HUES48 (cell line): Measurements from ENCODE around the gene RBFOX2.

ENCODE experiments used
- H3K27ac ChIP-seq: one replicate; pipeline ENCODE4 v1.7.0; 2013; ENCODE audit warnings: low read depth, low read length, inconsistent platforms
- H3K27me3 ChIP-seq: 2 replicates; pipeline ENCODE4 v1.6.1; 2013; ENCODE audit warnings: mild to moderate bottlenecking, low read length; ENCODE audit not compliant: control insufficient read depth, insufficient read depth
- H3K36me3 ChIP-seq: 2 replicates; pipeline ENCODE4 v1.6.1; 2013; ENCODE audit warnings: low read length; ENCODE audit not compliant: control insufficient read depth, insufficient read depth
- H3K4me1 ChIP-seq: 2 replicates; pipeline ENCODE4 v1.6.1; 2013; ENCODE audit warnings: mild to moderate bottlenecking, low read length; ENCODE audit not compliant: control insufficient read depth, insufficient read depth
- H3K4me3 ChIP-seq: 2 replicates; pipeline ENCODE4 v1.5.1; 2013; ENCODE audit warnings: mild to moderate bottlenecking, low read depth, low read length
- H3K9ac ChIP-seq: 2 replicates; pipeline ENCODE4 v1.6.1; 2013; ENCODE audit warnings: mild to moderate bottlenecking, low read depth, low read length, moderate library complexity
- H3K9me3 ChIP-seq: 2 replicates; pipeline ENCODE4 v1.6.1; 2013; ENCODE audit warnings: low read length; ENCODE audit not compliant: control insufficient read depth, insufficient read depth

The RBFOX2 gene

DNA sequence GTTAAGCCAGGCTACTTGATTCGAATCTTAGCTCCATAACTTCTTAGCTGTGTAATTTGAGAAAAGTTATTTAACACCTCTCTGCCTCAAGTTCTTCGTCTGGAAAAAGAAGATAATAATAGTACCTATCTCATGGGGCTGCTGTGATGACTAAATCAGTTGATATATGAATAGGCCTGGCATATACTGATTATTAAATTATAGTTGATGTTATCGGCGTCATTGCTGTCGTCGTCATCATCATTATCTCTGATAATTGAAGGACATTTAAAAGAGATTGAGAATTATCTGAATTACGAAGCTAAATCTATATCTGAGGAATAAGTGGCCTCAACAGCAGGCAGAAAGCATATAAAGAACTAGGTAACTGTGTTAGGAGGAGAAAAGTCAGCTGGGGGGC lies 165.9 kb downstream of the RBFOX2 start:
- no peak overlapping the region for H3K27ac ChIP-seq
- H3K9ac ChIP-seq: no peak overlapping the region
- H3K9me3 ChIP-seq: no peaks in the 10 kb centered on the region
- no peaks in the 10 kb centered on the region for H3K36me3 ChIP-seq
- H3K4me3 ChIP-seq: no peak overlapping the region
- peaks cover 32% of the 10 kb centered on the region for H3K4me1 ChIP-seq
- H3K27me3 ChIP-seq: no peaks in the 10 kb centered on the region

DNA sequence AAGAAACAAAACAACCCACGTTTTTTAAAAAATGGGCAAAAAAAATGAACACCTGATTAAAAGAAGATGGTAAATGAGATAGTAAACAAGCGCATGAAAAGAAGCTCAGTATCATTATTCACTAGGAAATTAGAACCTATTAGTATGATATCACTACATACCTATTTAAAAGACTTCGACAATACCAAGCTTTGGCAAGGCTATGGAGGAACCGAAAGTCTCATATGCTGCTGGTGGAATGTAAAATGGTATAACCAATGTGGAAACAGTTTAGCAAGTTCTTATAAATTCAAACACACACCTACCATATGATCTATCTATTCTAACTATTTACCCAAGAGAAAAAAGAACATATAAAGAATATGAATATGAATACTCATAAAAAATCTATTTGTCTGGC lies 167.2 kb downstream of the RBFOX2 start:
- Histone ChIP-seq H3K27me3 (no peaks in the 10 kb centered on the region), H3K4me3 (no peak overlapping the region), H3K4me1 (peaks cover 32% of the 10 kb centered on the region), H3K36me3 (no peaks in the 10 kb centered on the region), H3K9me3 (no peaks in the 10 kb centered on the region), H3K27ac (no peak overlapping the region), H3K9ac (no peak overlapping the region)

DNA sequence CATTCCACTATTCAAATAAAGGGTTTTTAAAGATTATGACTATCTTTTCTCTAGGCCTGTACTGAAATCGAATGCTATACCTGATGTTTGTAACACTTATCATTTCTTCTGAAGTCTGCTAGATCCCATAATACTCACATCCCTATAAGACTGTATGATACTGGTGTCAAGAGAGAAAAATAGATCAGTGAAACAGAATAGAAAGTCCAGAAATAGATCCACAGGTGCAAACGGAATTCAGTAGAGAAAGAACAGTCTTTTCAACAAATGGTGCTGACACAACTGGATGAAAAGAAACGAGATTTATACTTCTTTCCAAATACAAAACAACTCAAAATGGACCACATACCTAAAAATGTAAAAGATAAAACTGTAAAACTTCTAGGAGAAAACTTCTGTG lies 167.8 kb downstream of the RBFOX2 start:
- Histone ChIP-seq H3K27me3 (no peaks in the 10 kb centered on the region), H3K4me1 (peaks cover 32% of the 10 kb centered on the region), H3K36me3 (no peaks in the 10 kb centered on the region), H3K27ac (no peak overlapping the region), H3K9ac (no peak overlapping the region), H3K4me3 (no peak overlapping the region), H3K9me3 (no peaks in the 10 kb centered on the region)

DNA sequence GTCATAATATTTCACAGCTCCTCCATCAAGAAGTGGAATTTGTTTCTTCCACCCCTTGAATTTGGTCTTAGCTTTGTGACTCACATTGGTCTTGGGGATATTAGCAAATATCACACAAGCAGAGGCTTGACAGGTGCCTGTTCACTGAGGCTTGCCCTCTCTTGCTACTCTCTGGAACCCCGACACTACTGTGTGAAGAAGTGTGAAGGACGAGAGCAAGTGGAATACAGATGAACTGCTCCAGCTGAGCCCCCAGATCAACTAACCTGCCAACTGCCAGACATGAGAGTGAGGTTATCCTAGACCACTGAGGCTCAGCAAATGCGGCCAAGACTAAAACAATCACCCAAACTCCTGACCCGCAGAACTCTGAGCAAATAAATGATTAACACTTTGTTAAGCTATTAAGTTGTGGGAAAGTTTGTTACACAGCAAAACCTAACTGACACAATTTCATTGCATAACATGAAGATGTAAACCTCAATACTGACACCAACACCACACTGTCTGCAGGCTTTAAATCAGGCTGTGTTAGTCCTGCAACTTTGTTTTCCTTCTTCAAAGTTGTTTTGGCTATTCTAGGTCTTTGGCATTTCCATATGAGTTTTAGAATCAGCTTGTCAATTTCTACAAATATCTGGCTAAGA lies 168.4 kb downstream of the RBFOX2 start:
- Histone ChIP-seq H3K9ac (no peak overlapping the region), H3K36me3 (no peaks in the 10 kb centered on the region), H3K9me3 (no peaks in the 10 kb centered on the region), H3K4me1 (peaks cover 32% of the 10 kb centered on the region), H3K4me3 (no peak overlapping the region), H3K27me3 (no peaks in the 10 kb centered on the region), H3K27ac (no peak overlapping the region)

DNA sequence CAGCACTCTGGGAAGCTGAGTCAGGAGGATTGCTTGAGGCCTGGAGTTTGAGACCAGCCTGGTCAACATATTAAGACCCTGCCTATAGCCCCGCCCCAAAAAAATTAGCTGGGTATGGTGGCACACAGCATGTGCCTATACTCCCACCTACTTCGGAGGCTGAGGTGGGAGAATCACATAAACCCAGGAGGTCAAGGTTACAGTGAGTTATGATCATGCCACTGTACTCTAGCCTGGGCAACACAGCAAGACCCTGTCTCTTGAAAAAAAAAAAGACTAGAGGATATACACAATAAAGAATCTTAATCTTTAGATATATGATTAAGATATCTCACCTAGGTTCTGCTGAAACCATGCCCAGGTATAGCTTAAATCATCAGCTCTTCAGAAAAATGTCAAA lies 174.3 kb downstream of the RBFOX2 start:
- H3K27me3 ChIP-seq: no peaks in the 10 kb centered on the region
- H3K9ac ChIP-seq: no peak overlapping the region
- H3K4me1 ChIP-seq: peaks cover 4% of the 10 kb centered on the region
- no peak overlapping the region for H3K4me3 ChIP-seq
- H3K27ac ChIP-seq: no peak overlapping the region
- no peaks in the 10 kb centered on the region for H3K36me3 ChIP-seq
- no peaks in the 10 kb centered on the region for H3K9me3 ChIP-seq

DNA sequence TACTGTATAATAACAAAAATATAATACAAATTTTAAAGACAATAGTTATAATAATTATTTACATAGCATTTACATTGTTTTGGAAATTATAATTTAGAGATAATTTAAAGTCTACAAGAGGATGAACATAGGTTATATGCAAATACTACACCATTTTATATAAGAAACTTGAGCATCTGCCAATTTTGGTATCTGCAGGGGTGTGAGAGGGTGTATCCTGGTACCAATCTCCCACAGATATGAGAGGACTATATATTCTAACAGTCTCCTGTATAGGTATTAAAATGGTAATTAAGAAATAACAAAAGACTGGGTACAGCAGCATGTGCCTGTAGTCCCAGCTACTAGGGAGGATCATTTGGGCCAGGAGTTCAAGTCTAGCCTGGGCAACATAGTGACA lies 176.5 kb downstream of the RBFOX2 start:
- Histone ChIP-seq H3K4me3 (no peak overlapping the region), H3K9ac (no peak overlapping the region), H3K36me3 (no peaks in the 10 kb centered on the region), H3K9me3 (no peaks in the 10 kb centered on the region), H3K27ac (no peak overlapping the region), H3K4me1 (no peaks in the 10 kb centered on the region), H3K27me3 (no peaks in the 10 kb centered on the region)

DNA sequence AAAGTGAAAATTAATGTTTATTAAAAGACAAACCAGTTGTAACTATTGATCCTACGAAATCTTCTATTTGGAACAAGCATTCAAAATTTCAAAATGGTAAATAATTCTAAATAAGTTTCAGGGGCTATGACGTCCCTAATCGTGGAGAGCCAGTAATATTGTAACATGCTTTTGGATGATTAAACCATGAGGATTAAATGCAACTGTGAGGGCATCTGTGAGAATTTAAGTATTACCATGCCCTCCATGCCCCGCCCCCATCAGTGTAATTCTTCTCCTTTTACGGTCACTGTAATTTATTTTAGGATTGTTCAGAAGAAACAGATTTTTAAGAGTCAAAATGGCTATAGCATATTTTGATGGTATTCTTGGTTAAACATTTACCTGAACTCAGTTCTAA lies 177.8 kb downstream of the RBFOX2 start:
- no peak overlapping the region for H3K4me3 ChIP-seq
- no peaks in the 10 kb centered on the region for H3K9me3 ChIP-seq
- no peaks in the 10 kb centered on the region for H3K4me1 ChIP-seq
- no peaks in the 10 kb centered on the region for H3K36me3 ChIP-seq
- no peak overlapping the region for H3K9ac ChIP-seq
- H3K27me3 ChIP-seq: no peaks in the 10 kb centered on the region
- no peak overlapping the region for H3K27ac ChIP-seq

DNA sequence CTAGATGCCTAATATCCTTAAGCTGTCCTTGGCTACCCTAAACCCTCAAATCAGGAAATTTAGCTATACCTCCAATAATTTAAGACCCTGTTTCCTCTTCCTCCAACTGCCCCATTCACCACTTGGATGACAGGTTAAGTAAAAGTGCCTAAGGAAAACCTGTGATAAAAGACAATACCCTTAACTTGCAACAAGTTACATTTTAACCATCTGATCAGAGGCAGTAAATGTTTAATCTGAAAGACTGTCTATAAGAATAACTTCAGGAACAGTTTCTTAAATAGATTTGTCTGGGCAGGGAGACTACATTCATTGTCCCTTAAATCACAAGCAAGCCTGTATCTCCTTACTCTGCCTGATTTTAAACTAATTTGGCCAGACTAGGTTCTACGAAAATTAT lies 181.8 kb downstream of the RBFOX2 start:
- H3K27ac ChIP-seq: no peak overlapping the region
- no peak overlapping the region for H3K4me3 ChIP-seq
- no peaks in the 10 kb centered on the region for H3K9me3 ChIP-seq
- no peak overlapping the region for H3K9ac ChIP-seq
- peaks cover 12% of the 10 kb centered on the region for H3K4me1 ChIP-seq
- H3K27me3 ChIP-seq: no peaks in the 10 kb centered on the region
- H3K36me3 ChIP-seq: no peaks in the 10 kb centered on the region

DNA sequence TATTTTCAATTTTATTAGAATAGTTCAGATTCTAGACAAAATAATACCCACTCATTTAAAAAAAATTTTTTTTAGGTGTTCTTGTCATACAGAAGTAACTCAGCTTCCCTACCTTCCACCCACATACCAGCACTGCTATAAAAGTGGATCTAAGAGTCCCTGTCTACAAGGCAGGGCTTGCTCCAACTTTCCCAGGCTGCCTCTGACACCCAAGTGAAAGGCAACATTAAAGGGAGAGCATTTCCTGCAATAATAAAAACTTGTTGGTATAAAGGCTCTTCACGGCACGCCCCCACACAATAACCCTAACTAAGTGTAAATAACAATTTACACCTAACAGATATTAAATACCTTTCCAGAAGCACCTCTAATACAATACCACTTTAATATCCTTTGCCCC lies 183.7 kb downstream of the RBFOX2 start:
- Histone ChIP-seq H3K9me3 (no peaks in the 10 kb centered on the region), H3K4me3 (no peak overlapping the region), H3K27ac (no peak overlapping the region), H3K4me1 (peaks cover 23% of the 10 kb centered on the region), H3K27me3 (no peaks in the 10 kb centered on the region), H3K9ac (no peak overlapping the region), H3K36me3 (no peaks in the 10 kb centered on the region)

DNA sequence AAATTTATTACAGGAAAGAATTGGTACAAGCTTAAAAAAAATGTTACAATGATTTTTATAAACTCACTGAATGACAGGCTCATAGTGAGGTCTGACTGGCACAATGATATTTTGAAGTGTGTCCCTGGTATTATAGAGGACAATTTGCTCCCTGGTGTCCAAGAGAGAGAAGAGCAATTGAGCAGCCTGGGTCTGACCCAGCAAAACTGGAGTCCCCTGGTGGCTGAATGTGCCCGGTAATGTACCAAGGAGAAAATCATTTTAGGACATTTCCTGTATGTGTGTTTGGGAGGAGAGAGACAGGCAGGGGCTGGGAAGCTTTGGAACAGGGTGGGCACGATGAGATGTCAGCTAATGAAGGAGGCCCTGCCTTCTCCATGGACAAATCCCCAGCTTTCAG lies 185.7 kb downstream of the RBFOX2 start:
- Histone ChIP-seq H3K4me3 (no peak overlapping the region), H3K4me1 (peaks cover 26% of the 10 kb centered on the region), H3K9me3 (no peaks in the 10 kb centered on the region), H3K27ac (no peak overlapping the region), H3K9ac (no peak overlapping the region), H3K36me3 (no peaks in the 10 kb centered on the region), H3K27me3 (no peaks in the 10 kb centered on the region)

DNA sequence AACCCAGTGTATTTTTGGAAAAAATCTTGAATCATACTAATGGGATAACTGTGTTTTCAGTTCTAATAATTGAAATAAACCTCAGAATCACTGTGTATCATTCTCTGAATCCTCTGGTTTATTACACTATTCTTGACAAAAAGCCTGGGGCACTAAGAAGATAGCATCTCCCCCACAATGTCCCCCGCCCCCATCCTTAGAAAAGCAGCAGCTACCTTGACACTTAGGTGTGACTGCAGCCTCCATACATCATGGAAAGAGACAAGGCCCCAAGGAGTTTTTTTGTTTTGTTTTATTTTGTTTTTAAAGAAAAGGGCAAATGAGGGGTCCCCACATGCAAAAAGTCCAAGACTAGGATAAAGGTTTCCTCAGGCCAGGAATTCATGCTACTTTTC lies 186.1 kb downstream of the RBFOX2 start:
- H3K27me3 ChIP-seq: no peaks in the 10 kb centered on the region
- H3K4me1 ChIP-seq: peaks cover 29% of the 10 kb centered on the region
- H3K9me3 ChIP-seq: no peaks in the 10 kb centered on the region
- H3K36me3 ChIP-seq: no peaks in the 10 kb centered on the region
- H3K9ac ChIP-seq: no peak overlapping the region
- no peak overlapping the region for H3K4me3 ChIP-seq
- H3K27ac ChIP-seq: no peak overlapping the region
